Mesothelial cell of epicardium (in vitro differentiated cells): Measurements from ENCODE around the gene TES. TPM values are rescaled to one million over a fixed set of nuclear protein-coding genes. Genes with fewer than 3 reads are reported as not detected.

Experiments
- DNase-seq, 2 experiments: peaks; one replicate each; pipeline ENCODE4 v3.0.0; 2021; ENCODE audit warnings: low spot score in 2 of 2; ENCODE audit not compliant: unreplicated experiment in 2 of 2
- H3K27ac Mint-ChIP-seq: 2 replicates; pipeline ENCODE4 v1.8.0; 2021; ENCODE audit warnings: mixed read lengths
- H3K27me3 Mint-ChIP-seq: 2 replicates; pipeline ENCODE4 v1.8.0; 2021; ENCODE audit warnings: low read depth, mixed read lengths
- H3K36me3 Mint-ChIP-seq: 2 replicates; pipeline ENCODE4 v1.8.0; 2021; ENCODE audit warnings: mixed read lengths
- H3K4me1 Mint-ChIP-seq: 2 replicates; pipeline ENCODE4 v1.8.0; 2021; ENCODE audit warnings: mixed read lengths
- H3K4me3 Mint-ChIP-seq: 2 replicates; pipeline ENCODE4 v1.8.0; 2021; ENCODE audit warnings: mild to moderate bottlenecking, moderate library complexity, mixed read lengths
- H3K9me3 Mint-ChIP-seq: 2 replicates; pipeline ENCODE4 v1.8.0; 2021; ENCODE audit warnings: mixed read lengths
- CTCF ChIP-seq: fragments of 200-600 bp; sonication (generic); IDR thresholded peaks from one replicate; pipeline ENCODE4 v1.5.0; 2021; ENCODE audit warnings: antibody characterized with exemption; ENCODE audit not compliant: unreplicated experiment
- total RNA-seq: library from RNA; stranded (reverse); gene quantifications from 3 replicates; pipeline ENCODE4 v1.2.1, GENCODE V29; 2021

TES gene
- total RNA-seq, 1 donor from 2014 or later = 131 TPM

DNA sequence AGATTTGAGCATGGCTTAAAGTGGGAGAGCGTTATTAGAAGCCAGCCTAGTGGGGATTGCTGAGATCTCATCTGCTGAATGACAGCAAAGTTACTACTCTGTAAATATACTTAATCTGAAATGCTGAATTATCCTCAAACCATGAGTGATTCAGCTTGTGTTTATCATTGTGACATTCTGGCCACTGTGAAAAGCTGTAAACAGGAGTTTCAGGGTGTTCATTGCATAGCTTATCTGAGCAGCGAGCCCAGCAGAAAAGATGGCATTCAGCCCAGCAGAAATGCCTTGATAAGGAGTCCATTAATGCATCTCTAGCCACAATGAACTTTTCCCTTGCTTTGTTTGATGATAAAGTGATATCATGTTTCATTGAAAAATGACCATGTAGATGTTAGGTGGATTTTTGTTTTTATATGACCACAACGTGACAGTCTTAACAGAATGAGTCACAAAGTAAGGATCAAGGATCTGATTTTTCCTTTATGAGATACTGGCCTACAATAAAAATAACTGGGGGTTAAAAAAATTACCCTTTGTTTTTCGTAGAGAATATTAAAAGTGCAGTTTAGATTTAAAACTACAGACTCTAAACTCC is 7.8 kb downstream of the TES start:
- Mint-ChIP-seq H3K36me3 (no peaks in the 10 kb centered on the region), H3K9me3 (no peaks in the 10 kb centered on the region), H3K27ac (peak overlapping the region; percentile 74), H3K27me3 (no peaks in the 10 kb centered on the region), H3K4me1 (peaks cover 67% of the 10 kb centered on the region), H3K4me3 (no peak overlapping the region)
- TF ChIP-seq CTCF = no peak
- no peak for DNase-seq

DNA sequence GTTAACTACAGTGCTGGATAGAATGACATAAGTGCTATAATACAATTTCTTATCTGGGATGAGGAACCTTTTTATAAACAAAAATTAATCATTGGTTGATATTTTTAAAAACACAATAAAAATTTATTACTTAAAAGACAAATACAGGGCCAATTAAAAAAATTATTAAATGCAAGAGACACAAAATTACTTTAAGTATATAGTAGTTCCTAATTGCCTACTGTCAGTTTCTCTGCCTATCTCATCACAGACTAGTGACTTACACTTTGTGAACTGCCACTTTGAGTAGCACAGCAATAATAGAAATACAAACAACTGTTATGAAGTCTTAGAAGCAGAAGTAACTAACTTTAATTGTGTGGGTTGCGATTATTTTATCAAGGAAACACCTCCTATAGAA is 8.4 kb downstream of the TES start:
- Mint-ChIP-seq H3K4me3 (no peak overlapping the region), H3K36me3 (no peaks in the 10 kb centered on the region), H3K27me3 (no peaks in the 10 kb centered on the region), H3K4me1 (peaks cover 66% of the 10 kb centered on the region), H3K27ac (peak overlapping the region; percentile 74), H3K9me3 (no peaks in the 10 kb centered on the region)
- no peak for DNase-seq
- TF ChIP-seq CTCF = no peak

- no peak for TF ChIP-seq CTCF
- H3K36me3 Mint-ChIP-seq = no peaks in the 10 kb centered on the region
These were observed 8.9 kb downstream of the TES start for GRCh38 chr7:116219288-116219687.

DNA sequence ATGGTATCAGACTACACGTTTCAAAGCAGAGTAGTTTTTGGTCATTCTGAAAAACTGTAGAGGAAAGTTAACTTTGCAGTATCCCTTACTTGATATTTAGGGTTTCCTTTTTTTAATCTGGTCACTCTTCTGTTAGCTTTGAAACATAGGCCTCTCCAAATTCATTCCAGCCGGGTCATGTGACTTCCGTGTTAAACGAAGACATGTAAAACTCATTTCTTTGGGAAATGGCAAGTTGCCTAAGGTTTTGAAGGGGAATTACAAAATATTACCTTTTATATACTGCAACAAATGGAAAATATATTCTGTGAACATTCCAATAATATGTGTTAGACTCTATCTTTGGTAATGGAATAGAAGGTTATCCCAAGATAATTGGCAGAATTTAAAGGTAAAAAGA is 9.5 kb downstream of the TES start:
- H3K4me1 Mint-ChIP-seq = peaks cover 68% of the 10 kb centered on the region
- no peak overlapping the region for H3K4me3 Mint-ChIP-seq
- no peak for DNase-seq
- H3K9me3 Mint-ChIP-seq = no peaks in the 10 kb centered on the region
- H3K36me3 Mint-ChIP-seq = no peaks in the 10 kb centered on the region
- no peak for TF ChIP-seq CTCF
- H3K27me3 Mint-ChIP-seq = no peaks in the 10 kb centered on the region
- no peak overlapping the region for H3K27ac Mint-ChIP-seq

More at GRCh38 chr7:116219288-116219687, 8.9 kb downstream of the TES start:
- H3K4me1 Mint-ChIP-seq = peaks cover 68% of the 10 kb centered on the region
- H3K27ac Mint-ChIP-seq = peak overlapping the region; percentile 48
- no peak overlapping the region for H3K4me3 Mint-ChIP-seq
- DNase-seq = no peak
- H3K9me3 Mint-ChIP-seq = no peaks in the 10 kb centered on the region
- H3K27me3 Mint-ChIP-seq = no peaks in the 10 kb centered on the region

DNA sequence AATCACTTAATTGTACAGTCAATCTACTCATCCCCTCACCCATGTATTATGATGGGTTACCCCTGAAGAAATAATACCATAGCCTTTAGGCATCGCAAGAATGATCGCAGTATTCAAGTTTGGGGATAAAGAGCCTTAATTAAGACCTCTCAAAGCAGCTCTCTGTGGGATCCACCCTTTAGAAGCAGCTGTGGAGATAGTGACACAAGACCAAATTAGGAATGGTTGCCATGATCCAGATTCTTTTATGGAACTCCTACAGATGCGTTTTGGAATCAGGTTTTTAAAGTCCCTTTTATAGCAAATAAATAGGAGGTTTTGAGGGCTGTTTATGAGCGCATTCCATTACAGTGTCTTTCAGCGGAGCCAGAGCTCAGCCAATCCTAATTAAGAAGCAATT is 12.2 kb downstream of the TES start:
- H3K27ac Mint-ChIP-seq = no peak overlapping the region
- no peaks in the 10 kb centered on the region for H3K27me3 Mint-ChIP-seq
- no peak for DNase-seq
- H3K36me3 Mint-ChIP-seq = peaks cover 2% of the 10 kb centered on the region
- peaks cover 70% of the 10 kb centered on the region for H3K4me1 Mint-ChIP-seq
- no peak for TF ChIP-seq CTCF
- H3K9me3 Mint-ChIP-seq = no peaks in the 10 kb centered on the region
- H3K4me3 Mint-ChIP-seq = no peak overlapping the region

- Mint-ChIP-seq H3K27me3 (no peaks in the 10 kb centered on the region), H3K27ac (no peak overlapping the region), H3K4me1 (peaks cover 69% of the 10 kb centered on the region), H3K9me3 (no peaks in the 10 kb centered on the region), H3K4me3 (no peak overlapping the region), H3K36me3 (peaks cover 2% of the 10 kb centered on the region)
- no peak for DNase-seq
- no peak for TF ChIP-seq CTCF
These were observed 13.2 kb downstream of the TES start for GRCh38 chr7:116223588-116223987.
